GM23338 (cell line): Measurements from ENCODE around the gene TOX2. TPM values are rescaled to one million over a fixed set of nuclear protein-coding genes. Genes with fewer than 3 reads are reported as not detected.

Experiments used
- ATAC-seq: fragments of 200-7000 bp; cut with Tn5 transposase; 3 replicates; pipeline ENCODE4 v1.9.1; 2020
- DNase-seq: peaks from one replicate; pipeline ENCODE4 v3.0.0-alpha.2; 2015; ENCODE audit warnings: low spot score
- H2AFZ ChIP-seq: fragments of 200-600 bp; sonication (generic); 2 replicates; pipeline ENCODE4 v1.8.0; 2016; ENCODE audit warnings: antibody characterized with exemption, mild to moderate bottlenecking, moderate library complexity
- H3F3A ChIP-seq: fragments of 200-600 bp; sonication (generic); replicated peaks from 2 replicates; pipeline ENCODE4 v1.8.0; 2017; ENCODE audit warnings: antibody characterized with exemption, mixed run types, low read depth
- H3K27ac ChIP-seq: fragments of 200-600 bp; sonication (generic); 2 replicates; pipeline ENCODE4 v1.6.1; 2016; ENCODE audit warnings: low read depth
- H3K27me3 ChIP-seq: fragments of 200-600 bp; sonication (generic); 2 replicates; pipeline ENCODE4 v1.8.0; 2016; ENCODE audit warnings: mild to moderate bottlenecking, mixed run types, moderate library complexity; ENCODE audit not compliant: insufficient read depth
- H3K36me3 ChIP-seq: fragments of 200-600 bp; sonication (generic); 2 replicates; pipeline ENCODE4 v1.8.0; 2016; ENCODE audit warnings: mild to moderate bottlenecking; ENCODE audit not compliant: insufficient read depth
- H3K4me1 ChIP-seq: fragments of 200-600 bp; sonication (generic); 2 replicates; pipeline ENCODE4 v1.8.0; 2016; ENCODE audit warnings: mild to moderate bottlenecking, moderate library complexity; ENCODE audit not compliant: insufficient read depth
- H3K4me2 ChIP-seq: fragments of 200-600 bp; sonication (generic); 2 replicates; pipeline ENCODE4 v1.7.1; 2017; ENCODE audit warnings: mixed run types
- H3K4me3 ChIP-seq: fragments of 200-600 bp; sonication (generic); 2 replicates; pipeline ENCODE4 v1.6.1; 2016; ENCODE audit warnings: mixed run types
- H3K79me2 ChIP-seq: fragments of 200-600 bp; sonication (generic); replicated peaks from 2 replicates; pipeline ENCODE4 v1.8.0; 2017; ENCODE audit warnings: mild to moderate bottlenecking; ENCODE audit not compliant: insufficient read depth
- H3K9me2 ChIP-seq: fragments of 200-600 bp; sonication (generic); 2 replicates; pipeline ENCODE4 v1.8.0; 2017; ENCODE audit not compliant: insufficient read depth
- H4K20me1 ChIP-seq: fragments of 200-600 bp; sonication (generic); replicated peaks from 2 replicates; pipeline ENCODE4 v1.8.0; 2017; ENCODE audit warnings: mild to moderate bottlenecking; ENCODE audit not compliant: insufficient read depth
- H3K27ac Mint-ChIP-seq: 2 replicates; pipeline ENCODE4 v1.8.0; 2020; ENCODE audit warnings: inconsistent platforms, mild to moderate bottlenecking, moderate library complexity, mixed read lengths
- H3K27me3 Mint-ChIP-seq: 3 replicates; pipeline ENCODE4 v1.8.0; 2022; ENCODE audit warnings: low read depth, mild to moderate bottlenecking, moderate library complexity, mixed read lengths, inconsistent platforms; ENCODE audit not compliant: insufficient read depth, poor library complexity
- H3K36me3 Mint-ChIP-seq: 3 replicates; pipeline ENCODE4 v1.8.0; 2021; ENCODE audit warnings: low read depth, mild to moderate bottlenecking, inconsistent platforms, moderate library complexity, mixed read lengths
- H3K4me1 Mint-ChIP-seq: 3 replicates; pipeline ENCODE4 v1.8.0; 2020; ENCODE audit warnings: mild to moderate bottlenecking, inconsistent platforms, mixed read lengths
- H3K4me3 Mint-ChIP-seq: 3 replicates; pipeline ENCODE4 v1.8.0; 2021; ENCODE audit warnings: moderate library complexity, mild to moderate bottlenecking, inconsistent platforms, mixed read lengths
- H3K9me3 Mint-ChIP-seq: 3 replicates; pipeline ENCODE4 v1.8.0; 2020; ENCODE audit warnings: moderate library complexity, mild to moderate bottlenecking, inconsistent platforms, mixed read lengths
- CREB1 ChIP-seq: fragments of 250-450 bp; sonication (Bioruptor Pico); IDR thresholded peaks from 2 replicates; pipeline ENCODE4 v1.5.0; 2020; ENCODE audit warnings: low read depth, mild to moderate bottlenecking, moderate library complexity
- EZH2 ChIP-seq: fragments of 200-600 bp; sonication (generic); IDR thresholded peaks from one replicate; pipeline ENCODE4 v1.8.0; 2017; ENCODE audit warnings: antibody characterized with exemption, mild to moderate bottlenecking, low read depth; ENCODE audit not compliant: unreplicated experiment
- EZH2phosphoT487 ChIP-seq: fragments of 200-600 bp; sonication (generic); IDR thresholded peaks from one replicate; pipeline ENCODE4 v1.8.1; 2018; ENCODE audit warnings: antibody characterized with exemption; ENCODE audit not compliant: unreplicated experiment
- JUNB ChIP-seq: IDR thresholded peaks from one replicate; pipeline ENCODE4 v1.6.1; 2016; ENCODE audit warnings: antibody characterized with exemption; ENCODE audit not compliant: unreplicated experiment
- NANOG ChIP-seq: IDR thresholded peaks from 2 replicates; pipeline ENCODE4 v1.6.1; 2016; ENCODE audit warnings: antibody characterized with exemption, borderline replicate concordance
- POLR2AphosphoS5 ChIP-seq: IDR thresholded peaks from 2 replicates; pipeline ENCODE4 v1.6.1; 2016; ENCODE audit warnings: antibody characterized with exemption, low read depth
- STAT1 ChIP-seq: IDR thresholded peaks from one replicate; pipeline ENCODE4 v1.6.1; 2016; ENCODE audit warnings: antibody characterized with exemption; ENCODE audit not compliant: unreplicated experiment
- ZNF114 ChIP-seq: fragments of 250-450 bp; sonication (Bioruptor Pico); IDR thresholded peaks from 2 replicates; pipeline ENCODE4 v1.5.0; 2020; ENCODE audit warnings: mild to moderate bottlenecking, moderate library complexity
- ZNF331 ChIP-seq: fragments of 250-450 bp; sonication (Bioruptor Pico); IDR thresholded peaks from 2 replicates; pipeline ENCODE4 v1.5.0; 2020; ENCODE audit warnings: low read depth, mild to moderate bottlenecking, moderate library complexity
- polyA plus RNA-seq: library from polyadenylated mRNA; unstranded; fragments of >200 nt; fragmentation: Nextera tagmentation; extraction: Ambion mirVana; gene quantifications from 2 replicates; pipeline ENCODE4 v1.2.1, GENCODE V29; 2016
- total RNA-seq: library from RNA; depleted of rRNA; stranded (reverse); fragments of >200 nt; shearing (Covaris generic); gene quantifications from 2 replicates; pipeline ENCODE4 v1.2.3, GENCODE V29; 2014
- TF ChIP-seq, protein P1 (sequence below): IDR thresholded peaks from one replicate; pipeline ENCODE4 v1.6.1; 2018; ENCODE audit warnings: antibody characterized with exemption; ENCODE audit not compliant: unreplicated experiment
- TF ChIP-seq, protein P2 (sequence below), 2 experiments: fragments of 200-600 bp in 1 of 2; sonication (generic) in 1 of 2; conservative IDR thresholded peaks; 2 replicates each; pipeline versions ENCODE4 v1.5.1 to v1.6.1; 2016 to 2017; ENCODE audit warnings: antibody characterized with exemption in 2 of 2, low read depth in 2 of 2, mild to moderate bottlenecking in 2 of 2, moderate library complexity in 1 of 2
- TF ChIP-seq, protein P3 (sequence below): IDR thresholded peaks from 2 replicates; pipeline ENCODE4 v1.6.1; 2016; ENCODE audit warnings: antibody characterized with exemption
- TF ChIP-seq, protein P4 (sequence below): fragments of 250-450 bp; sonication (Bioruptor Pico); IDR thresholded peaks from 2 replicates; pipeline ENCODE4 v1.5.0; 2020; ENCODE audit warnings: mild to moderate bottlenecking, moderate library complexity

Gene TOX2
- total and polyA plus RNA-seq, 2 experiments from 2014 or later, result 1.4 to 1.5 TPM

DNA sequence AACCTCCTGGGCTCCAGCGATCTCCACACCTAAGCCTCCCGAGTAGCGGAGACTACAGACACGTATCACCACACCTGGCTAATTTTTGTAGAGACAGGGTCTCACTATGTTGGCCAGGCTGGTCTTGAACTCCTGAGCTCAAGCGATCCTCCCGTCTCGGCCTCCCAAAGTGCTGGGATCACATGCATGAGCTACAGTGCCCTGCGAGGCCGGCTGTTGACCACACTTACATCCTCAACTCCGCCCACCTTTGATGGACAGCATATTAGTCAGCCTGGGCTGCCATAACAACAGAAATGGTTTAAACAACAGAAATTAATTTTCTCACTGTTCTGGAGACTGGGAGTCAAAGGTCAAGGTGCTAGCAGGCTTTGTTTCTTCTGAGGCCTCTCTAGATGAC lies 164.6 kb downstream of the TOX2 start:
- Histone ChIP-seq H3K4me2 (no peak overlapping the region), H3K79me2 (no peaks in the 10 kb centered on the region), H2AFZ (no peak overlapping the region), H3K4me1 (no peaks in the 10 kb centered on the region), H3K36me3 (no peaks in the 10 kb centered on the region), H3K9me2 (no peaks in the 10 kb centered on the region), H3F3A (no peaks in the 10 kb centered on the region), H3K4me3 (no peak overlapping the region), H4K20me1 (no peaks in the 10 kb centered on the region), H3K27me3 (no peaks in the 10 kb centered on the region), H3K27ac (no peak overlapping the region)
- ATAC-seq, result no peak
- DNase-seq, result no peak
- Mint-ChIP-seq H3K4me3 (no peak overlapping the region), H3K4me1 (no peaks in the 10 kb centered on the region), H3K36me3 (no peaks in the 10 kb centered on the region), H3K27me3 (no peaks in the 10 kb centered on the region), H3K9me3 (no peaks in the 10 kb centered on the region), H3K27ac (no peak overlapping the region)
- no peak for TF ChIP-seq ZNF114 (CRISPR knock-in tag)
- TF ChIP-seq, protein P1, sequence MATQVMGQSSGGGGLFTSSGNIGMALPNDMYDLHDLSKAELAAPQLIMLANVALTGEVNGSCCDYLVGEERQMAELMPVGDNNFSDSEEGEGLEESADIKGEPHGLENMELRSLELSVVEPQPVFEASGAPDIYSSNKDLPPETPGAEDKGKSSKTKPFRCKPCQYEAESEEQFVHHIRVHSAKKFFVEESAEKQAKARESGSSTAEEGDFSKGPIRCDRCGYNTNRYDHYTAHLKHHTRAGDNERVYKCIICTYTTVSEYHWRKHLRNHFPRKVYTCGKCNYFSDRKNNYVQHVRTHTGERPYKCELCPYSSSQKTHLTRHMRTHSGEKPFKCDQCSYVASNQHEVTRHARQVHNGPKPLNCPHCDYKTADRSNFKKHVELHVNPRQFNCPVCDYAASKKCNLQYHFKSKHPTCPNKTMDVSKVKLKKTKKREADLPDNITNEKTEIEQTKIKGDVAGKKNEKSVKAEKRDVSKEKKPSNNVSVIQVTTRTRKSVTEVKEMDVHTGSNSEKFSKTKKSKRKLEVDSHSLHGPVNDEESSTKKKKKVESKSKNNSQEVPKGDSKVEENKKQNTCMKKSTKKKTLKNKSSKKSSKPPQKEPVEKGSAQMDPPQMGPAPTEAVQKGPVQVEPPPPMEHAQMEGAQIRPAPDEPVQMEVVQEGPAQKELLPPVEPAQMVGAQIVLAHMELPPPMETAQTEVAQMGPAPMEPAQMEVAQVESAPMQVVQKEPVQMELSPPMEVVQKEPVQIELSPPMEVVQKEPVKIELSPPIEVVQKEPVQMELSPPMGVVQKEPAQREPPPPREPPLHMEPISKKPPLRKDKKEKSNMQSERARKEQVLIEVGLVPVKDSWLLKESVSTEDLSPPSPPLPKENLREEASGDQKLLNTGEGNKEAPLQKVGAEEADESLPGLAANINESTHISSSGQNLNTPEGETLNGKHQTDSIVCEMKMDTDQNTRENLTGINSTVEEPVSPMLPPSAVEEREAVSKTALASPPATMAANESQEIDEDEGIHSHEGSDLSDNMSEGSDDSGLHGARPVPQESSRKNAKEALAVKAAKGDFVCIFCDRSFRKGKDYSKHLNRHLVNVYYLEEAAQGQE, result no peak
- TF ChIP-seq JUNB, result no peak
- TF ChIP-seq CREB1 (CRISPR knock-in tag), result no peak
- no peak for TF ChIP-seq POLR2AphosphoS5
- no peak for TF ChIP-seq EZH2
- TF ChIP-seq, protein P2, sequence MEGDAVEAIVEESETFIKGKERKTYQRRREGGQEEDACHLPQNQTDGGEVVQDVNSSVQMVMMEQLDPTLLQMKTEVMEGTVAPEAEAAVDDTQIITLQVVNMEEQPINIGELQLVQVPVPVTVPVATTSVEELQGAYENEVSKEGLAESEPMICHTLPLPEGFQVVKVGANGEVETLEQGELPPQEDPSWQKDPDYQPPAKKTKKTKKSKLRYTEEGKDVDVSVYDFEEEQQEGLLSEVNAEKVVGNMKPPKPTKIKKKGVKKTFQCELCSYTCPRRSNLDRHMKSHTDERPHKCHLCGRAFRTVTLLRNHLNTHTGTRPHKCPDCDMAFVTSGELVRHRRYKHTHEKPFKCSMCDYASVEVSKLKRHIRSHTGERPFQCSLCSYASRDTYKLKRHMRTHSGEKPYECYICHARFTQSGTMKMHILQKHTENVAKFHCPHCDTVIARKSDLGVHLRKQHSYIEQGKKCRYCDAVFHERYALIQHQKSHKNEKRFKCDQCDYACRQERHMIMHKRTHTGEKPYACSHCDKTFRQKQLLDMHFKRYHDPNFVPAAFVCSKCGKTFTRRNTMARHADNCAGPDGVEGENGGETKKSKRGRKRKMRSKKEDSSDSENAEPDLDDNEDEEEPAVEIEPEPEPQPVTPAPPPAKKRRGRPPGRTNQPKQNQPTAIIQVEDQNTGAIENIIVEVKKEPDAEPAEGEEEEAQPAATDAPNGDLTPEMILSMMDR (conservative IDR thresholded peaks at IDR 0.05; ENCODE audit: low read depth in 2 of 2), result no peak
- no peak for TF ChIP-seq STAT1
- TF ChIP-seq ZNF331 (CRISPR knock-in tag), result no peak
- TF ChIP-seq, protein P3, sequence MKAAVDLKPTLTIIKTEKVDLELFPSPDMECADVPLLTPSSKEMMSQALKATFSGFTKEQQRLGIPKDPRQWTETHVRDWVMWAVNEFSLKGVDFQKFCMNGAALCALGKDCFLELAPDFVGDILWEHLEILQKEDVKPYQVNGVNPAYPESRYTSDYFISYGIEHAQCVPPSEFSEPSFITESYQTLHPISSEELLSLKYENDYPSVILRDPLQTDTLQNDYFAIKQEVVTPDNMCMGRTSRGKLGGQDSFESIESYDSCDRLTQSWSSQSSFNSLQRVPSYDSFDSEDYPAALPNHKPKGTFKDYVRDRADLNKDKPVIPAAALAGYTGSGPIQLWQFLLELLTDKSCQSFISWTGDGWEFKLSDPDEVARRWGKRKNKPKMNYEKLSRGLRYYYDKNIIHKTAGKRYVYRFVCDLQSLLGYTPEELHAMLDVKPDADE, result no peak
- no peak for TF ChIP-seq EZH2phosphoT487
- TF ChIP-seq, protein P4, sequence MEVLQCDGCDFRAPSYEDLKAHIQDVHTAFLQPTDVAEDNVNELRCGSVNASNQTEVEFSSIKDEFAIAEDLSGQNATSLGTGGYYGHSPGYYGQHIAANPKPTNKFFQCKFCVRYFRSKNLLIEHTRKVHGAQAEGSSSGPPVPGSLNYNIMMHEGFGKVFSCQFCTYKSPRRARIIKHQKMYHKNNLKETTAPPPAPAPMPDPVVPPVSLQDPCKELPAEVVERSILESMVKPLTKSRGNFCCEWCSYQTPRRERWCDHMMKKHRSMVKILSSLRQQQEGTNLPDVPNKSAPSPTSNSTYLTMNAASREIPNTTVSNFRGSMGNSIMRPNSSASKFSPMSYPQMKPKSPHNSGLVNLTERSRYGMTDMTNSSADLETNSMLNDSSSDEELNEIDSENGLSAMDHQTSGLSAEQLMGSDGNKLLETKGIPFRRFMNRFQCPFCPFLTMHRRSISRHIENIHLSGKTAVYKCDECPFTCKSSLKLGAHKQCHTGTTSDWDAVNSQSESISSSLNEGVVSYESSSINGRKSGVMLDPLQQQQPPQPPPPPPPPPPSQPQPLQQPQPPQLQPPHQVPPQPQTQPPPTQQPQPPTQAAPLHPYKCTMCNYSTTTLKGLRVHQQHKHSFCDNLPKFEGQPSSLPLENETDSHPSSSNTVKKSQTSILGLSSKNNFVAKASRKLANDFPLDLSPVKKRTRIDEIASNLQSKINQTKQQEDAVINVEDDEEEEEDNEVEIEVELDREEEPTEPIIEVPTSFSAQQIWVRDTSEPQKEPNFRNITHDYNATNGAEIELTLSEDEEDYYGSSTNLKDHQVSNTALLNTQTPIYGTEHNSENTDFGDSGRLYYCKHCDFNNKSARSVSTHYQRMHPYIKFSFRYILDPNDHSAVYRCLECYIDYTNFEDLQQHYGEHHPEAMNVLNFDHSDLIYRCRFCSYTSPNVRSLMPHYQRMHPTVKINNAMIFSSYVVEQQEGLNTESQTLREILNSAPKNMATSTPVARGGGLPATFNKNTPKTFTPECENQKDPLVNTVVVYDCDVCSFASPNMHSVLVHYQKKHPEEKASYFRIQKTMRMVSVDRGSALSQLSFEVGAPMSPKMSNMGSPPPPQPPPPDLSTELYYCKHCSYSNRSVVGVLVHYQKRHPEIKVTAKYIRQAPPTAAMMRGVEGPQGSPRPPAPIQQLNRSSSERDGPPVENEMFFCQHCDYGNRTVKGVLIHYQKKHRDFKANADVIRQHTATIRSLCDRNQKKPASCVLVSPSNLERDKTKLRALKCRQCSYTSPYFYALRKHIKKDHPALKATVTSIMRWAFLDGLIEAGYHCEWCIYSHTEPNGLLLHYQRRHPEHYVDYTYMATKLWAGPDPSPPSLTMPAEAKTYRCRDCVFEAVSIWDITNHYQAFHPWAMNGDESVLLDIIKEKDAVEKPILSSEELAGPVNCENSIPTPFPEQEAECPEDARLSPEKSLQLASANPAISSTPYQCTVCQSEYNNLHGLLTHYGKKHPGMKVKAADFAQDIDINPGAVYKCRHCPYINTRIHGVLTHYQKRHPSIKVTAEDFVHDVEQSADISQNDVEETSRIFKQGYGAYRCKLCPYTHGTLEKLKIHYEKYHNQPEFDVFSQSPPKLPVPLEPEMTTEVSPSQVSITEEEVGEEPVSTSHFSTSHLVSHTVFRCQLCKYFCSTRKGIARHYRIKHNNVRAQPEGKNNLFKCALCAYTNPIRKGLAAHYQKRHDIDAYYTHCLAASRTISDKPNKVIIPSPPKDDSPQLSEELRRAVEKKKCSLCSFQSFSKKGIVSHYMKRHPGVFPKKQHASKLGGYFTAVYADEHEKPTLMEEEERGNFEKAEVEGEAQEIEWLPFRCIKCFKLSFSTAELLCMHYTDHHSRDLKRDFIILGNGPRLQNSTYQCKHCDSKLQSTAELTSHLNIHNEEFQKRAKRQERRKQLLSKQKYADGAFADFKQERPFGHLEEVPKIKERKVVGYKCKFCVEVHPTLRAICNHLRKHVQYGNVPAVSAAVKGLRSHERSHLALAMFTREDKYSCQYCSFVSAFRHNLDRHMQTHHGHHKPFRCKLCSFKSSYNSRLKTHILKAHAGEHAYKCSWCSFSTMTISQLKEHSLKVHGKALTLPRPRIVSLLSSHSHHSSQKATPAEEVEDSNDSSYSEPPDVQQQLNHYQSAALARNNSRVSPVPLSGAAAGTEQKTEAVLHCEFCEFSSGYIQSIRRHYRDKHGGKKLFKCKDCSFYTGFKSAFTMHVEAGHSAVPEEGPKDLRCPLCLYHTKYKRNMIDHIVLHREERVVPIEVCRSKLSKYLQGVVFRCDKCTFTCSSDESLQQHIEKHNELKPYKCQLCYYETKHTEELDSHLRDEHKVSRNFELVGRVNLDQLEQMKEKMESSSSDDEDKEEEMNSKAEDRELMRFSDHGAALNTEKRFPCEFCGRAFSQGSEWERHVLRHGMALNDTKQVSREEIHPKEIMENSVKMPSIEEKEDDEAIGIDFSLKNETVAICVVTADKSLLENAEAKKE (CRISPR knock-in tag), result no peak
- TF ChIP-seq NANOG, result no peak
